Gastroesophageal sphincter (tissue), 4 donors: ENCODE results near the gene GCC1. TPM values are rescaled to one million over a fixed set of nuclear protein-coding genes. Genes with fewer than 3 reads are reported as not detected.
"Not testable (repeated sequence)": the region's sequence is repeated elsewhere in the genome, so short reads cannot be mapped to it uniquely, and the experiment has no call there.

Experiments used
- ATAC-seq: fragments of 150-250 bp; one replicate; pipeline ENCODE4 v1.9.1; 2016; ENCODE audit warnings: mild to moderate bottlenecking, moderate library complexity
- H3K27ac ChIP-seq, 4 donors: fragments of 200-600 bp; sonication (generic) in 3 of 4; 1 replicate in 3 of 4; 2 replicates in 1 of 4; pipeline ENCODE4 v1.5.1; 2016 to 2019
- H3K27me3 ChIP-seq: fragments of 200-600 bp; sonication (generic); one replicate; pipeline ENCODE4 v1.5.1; 2019
- H3K36me3 ChIP-seq, 2 donors: fragments of 200-600 bp; sonication (generic); one replicate each; pipeline ENCODE4 v1.5.1; 2019; ENCODE audit warnings: control low read depth in 1 of 2
- H3K4me1 ChIP-seq, 3 donors: fragments of 200-600 bp; sonication (generic); 1 replicate in 2 of 3; 2 replicates in 1 of 3; pipeline ENCODE4 v1.5.1; 2016 to 2019; ENCODE audit warnings: control low read depth in 2 of 3
- H3K4me3 ChIP-seq, 2 donors: fragments of 200-600 bp; sonication (generic); one replicate each; pipeline ENCODE4 v1.5.1; 2019; ENCODE audit warnings: mild to moderate bottlenecking in 1 of 2, moderate library complexity in 1 of 2
- H3K9me3 ChIP-seq, 3 donors: fragments of 200-600 bp; sonication (generic); one replicate each; pipeline ENCODE4 v1.5.1; 2017 to 2019; ENCODE audit warnings: control low read depth in 2 of 3
- CTCF ChIP-seq, 4 experiments: fragments of 200-600 bp in 2 of 4; fragments of 450-650 bp in 2 of 4; sonication (generic) in 1 of 4; IDR thresholded peaks; one replicate each; pipeline ENCODE4 v1.5.1; 2017 to 2019; ENCODE audit warnings: antibody characterized with exemption in 4 of 4, mild to moderate bottlenecking in 2 of 4, moderate library complexity in 2 of 4
- EP300 ChIP-seq: sonication (generic); formaldehyde crosslinking; IDR thresholded peaks from one replicate; pipeline ENCODE4 v1.6.1; 2017; ENCODE audit warnings: antibody characterized with exemption, mild to moderate bottlenecking
- POLR2A ChIP-seq, 2 donors: fragments of 450-650 bp; IDR thresholded peaks; one replicate each; pipeline ENCODE4 v1.6.1; 2017; ENCODE audit warnings: antibody characterized with exemption in 2 of 2, mild to moderate bottlenecking in 2 of 2, moderate library complexity in 1 of 2
- POLR2AphosphoS5 ChIP-seq: sonication (generic); formaldehyde crosslinking; IDR thresholded peaks from one replicate; pipeline ENCODE4 v1.6.1; 2017; ENCODE audit warnings: antibody characterized with exemption
- WGBS, 2 donors: methylation state at CpG; one replicate each; pipeline ENCODE4 v1.1.5; 2018; ENCODE audit warnings: low coverage in 1 of 2; 5-methylcytosine and 5-hydroxymethylcytosine counted together
- total RNA-seq, 4 donors: library from RNA; depleted of rRNA; stranded (reverse); fragments of >200 nt; gene quantifications; one replicate each; pipeline ENCODE4 v1.1.0, GENCODE V29; 2016

Gene GCC1
- total RNA-seq, 4 donors from 2014 or later, result 15.7 to 20.3 (median 16.8) TPM

DNA sequence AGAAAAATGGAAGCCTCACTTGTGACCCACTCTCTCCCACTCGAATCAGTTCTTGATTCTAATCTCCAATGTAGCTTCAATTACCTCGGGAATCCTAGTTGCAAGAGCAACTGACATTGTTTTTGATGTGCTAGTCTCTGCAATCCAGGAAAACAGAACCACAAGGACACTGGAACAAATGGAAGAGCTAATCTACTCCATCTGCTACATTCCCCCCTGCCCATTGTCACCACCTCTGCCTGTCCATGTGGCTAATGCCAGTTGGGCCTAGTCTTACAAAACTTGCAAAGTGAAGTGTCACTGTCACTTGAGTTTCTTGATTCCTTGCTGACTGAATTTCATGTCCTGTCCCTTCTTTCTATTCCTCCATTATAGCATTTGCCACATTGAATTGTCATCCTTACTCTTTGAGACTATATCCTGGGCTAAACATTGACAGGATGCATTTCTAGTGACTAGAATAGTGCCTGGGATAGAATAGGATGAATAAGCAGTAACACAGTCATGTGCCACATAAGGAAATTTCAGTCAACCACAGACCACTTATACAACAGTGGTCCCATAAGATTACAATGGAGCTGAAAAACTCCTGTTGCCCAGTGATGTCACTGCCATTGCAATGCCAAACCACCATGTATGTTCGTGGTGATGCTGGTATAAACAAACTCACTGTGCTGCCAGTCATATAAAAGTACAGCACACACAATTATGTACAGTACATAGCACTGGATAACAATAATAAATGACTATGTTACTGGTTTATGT, 13.5 kb downstream of the GCC1 start:
- Histone ChIP-seq H3K27ac (no peak overlapping the region), H3K9me3 (no peaks in the 10 kb centered on the region), H3K27me3 (no peaks in the 10 kb centered on the region), H3K4me3 (no peak overlapping the region), H3K4me1 (no peaks in the 10 kb centered on the region), H3K36me3 (no peaks in the 10 kb centered on the region)
- TF ChIP-seq POLR2A (IDR thresholded peaks at IDR 0.05) (no peak), POLR2AphosphoS5 (no peak), CTCF (IDR thresholded peaks at IDR 0.05) (no peak)
- ATAC-seq, result no peak
- 38 to 73% methylated on average over 1 to 3 of the region's 3 CpGs for WGBS, 2 donors

DNA sequence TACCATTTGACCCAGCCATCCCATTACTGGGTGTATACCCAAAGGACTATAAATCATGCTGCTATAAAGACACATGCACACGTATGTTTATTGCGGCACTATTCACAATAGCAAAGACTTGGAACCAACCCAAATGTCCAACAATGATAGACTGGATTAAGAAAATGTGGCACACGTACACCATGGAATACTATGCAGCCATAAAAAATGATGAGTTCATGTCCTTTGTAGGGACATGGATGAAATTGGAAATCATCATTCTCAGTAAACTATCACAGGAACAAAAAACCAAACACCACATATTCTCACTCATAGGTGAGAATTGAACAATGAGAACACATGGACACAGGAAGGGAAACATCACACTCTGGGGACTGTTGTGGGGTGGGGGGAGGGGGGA, 17.4 kb downstream of the GCC1 start:
- H3K36me3 ChIP-seq, H3K27ac ChIP-seq, H3K27me3 ChIP-seq, H3K9me3 ChIP-seq, H3K4me1 ChIP-seq, ATAC-seq, H3K4me3 ChIP-seq: not testable (repeated sequence)
- WGBS, 2 donors, result no CpG with 5 or more reads among the region's 3 CpGs

DNA sequence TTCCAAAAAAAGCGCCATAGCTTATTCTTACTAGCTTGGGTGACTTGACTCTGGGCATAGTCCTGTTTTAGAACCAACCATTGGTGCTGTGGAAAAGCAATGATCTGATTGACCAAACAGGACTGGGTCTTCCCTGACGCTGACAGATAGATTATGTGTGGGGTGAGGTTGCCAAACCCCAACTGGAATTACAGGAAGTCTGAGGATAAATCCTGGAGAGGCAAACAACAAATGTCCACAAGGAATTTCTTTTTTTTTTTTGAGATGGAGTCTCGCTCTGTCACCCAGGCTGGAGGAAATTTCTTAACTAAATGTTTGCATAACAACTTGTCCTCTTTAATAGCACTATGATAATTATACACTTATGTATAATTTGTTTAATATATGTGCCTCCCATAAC, 19.2 kb downstream of the GCC1 start:
- H3K9me3 ChIP-seq, result no peaks in the 10 kb centered on the region
- 66 to 67% methylated on average over 1 to 3 of the region's 3 CpGs for WGBS, 2 donors
- H3K4me1 ChIP-seq, result no peaks in the 10 kb centered on the region
- TF ChIP-seq POLR2AphosphoS5 (no peak), POLR2A (IDR thresholded peaks at IDR 0.05) (no peak), EP300 (no peak), CTCF (IDR thresholded peaks at IDR 0.05) (no peak)
- no peak for ATAC-seq
- no peaks in the 10 kb centered on the region for H3K36me3 ChIP-seq
- no peak overlapping the region for H3K4me3 ChIP-seq
- H3K27ac ChIP-seq, result no peak overlapping the region
- H3K27me3 ChIP-seq, result no peaks in the 10 kb centered on the region

- 44 to 65% methylated on average over 2 of the region's 2 CpGs for WGBS, 2 donors
- TF ChIP-seq POLR2A (IDR thresholded peaks at IDR 0.05) (no peak), POLR2AphosphoS5 (no peak), CTCF (IDR thresholded peaks at IDR 0.05) (no peak), EP300 (no peak)
- Histone ChIP-seq H3K9me3 (no peaks in the 10 kb centered on the region), H3K27ac (no peak overlapping the region), H3K36me3 (no peaks in the 10 kb centered on the region), H3K27me3 (no peaks in the 10 kb centered on the region), H3K4me1 (no peaks in the 10 kb centered on the region), H3K4me3 (no peak overlapping the region)
- ATAC-seq, result no peak
These were observed 27.6 kb downstream of the GCC1 start for GRCh38 chr7:127557803-127558202.

DNA sequence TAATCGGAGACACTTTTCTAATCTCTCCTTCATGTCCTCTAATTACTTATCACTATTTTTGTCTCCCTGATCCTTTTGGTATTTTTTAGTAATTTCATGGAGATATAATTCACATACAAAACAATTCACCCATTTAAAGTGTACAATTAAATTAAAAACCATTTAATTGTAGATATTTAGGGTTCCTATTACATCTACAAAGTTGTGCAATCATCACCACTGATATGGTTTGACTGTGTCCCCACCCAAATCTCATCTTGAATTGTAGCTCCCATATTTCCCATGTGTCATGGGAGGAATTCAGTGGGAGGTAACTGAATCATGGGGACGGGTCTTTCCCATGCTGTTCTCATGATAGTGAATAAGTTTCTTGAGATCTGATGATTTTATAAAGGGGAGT, 29.0 kb downstream of the GCC1 start:
- 54 to 90% methylated on average over 2 of the region's 2 CpGs for WGBS, 2 donors
- no peaks in the 10 kb centered on the region for H3K4me1 ChIP-seq

More for the DNA sequence above, 29.0 kb downstream of the GCC1 start:
- ATAC-seq, result no peak
- H3K27me3 ChIP-seq, result no peaks in the 10 kb centered on the region
- no peak overlapping the region for H3K4me3 ChIP-seq
- H3K27ac ChIP-seq, result no peak overlapping the region
- no peaks in the 10 kb centered on the region for H3K36me3 ChIP-seq
- TF ChIP-seq POLR2A (IDR thresholded peaks at IDR 0.05) (no peak), CTCF (IDR thresholded peaks at IDR 0.05) (no peak), POLR2AphosphoS5 (no peak), EP300 (no peak)
- no peaks in the 10 kb centered on the region for H3K9me3 ChIP-seq
